HG02970 (cell line): ENCODE results near the gene CLN6.
"Not testable (repeated sequence)": the region's sequence is repeated elsewhere in the genome, so short reads cannot be mapped to it uniquely, and the experiment has no call there.

ENCODE experiments used
- ATAC-seq: cut with Tn5 transposase; IDR thresholded peaks from one replicate; pipeline ENCODE4 v1.9.1; 2021; ENCODE audit warnings: mild to moderate bottlenecking, moderate library complexity, moderate number of reproducible peaks; ENCODE audit not compliant: unreplicated experiment, low FRiP score

The CLN6 gene

GRCh38 chr15:68256675-68257450 lies 27.3 kb upstream of the CLN6 start:
- ATAC-seq = no peak

GRCh38 chr15:68252925-68253534 lies 23.5 kb upstream of the CLN6 start:
- no peak for ATAC-seq

- ATAC-seq = no peak
These were observed 19.7 kb upstream of the CLN6 start for GRCh38 chr15:68249058-68249713.

- no peak for ATAC-seq
These were observed 14.7 kb upstream of the CLN6 start for GRCh38 chr15:68244235-68244634.

- ATAC-seq = no peak
These were observed 11.8 kb upstream of the CLN6 start for GRCh38 chr15:68241088-68241935.

- ATAC-seq = no peak
These were observed 9.5 kb upstream of the CLN6 start for GRCh38 chr15:68239025-68239424.

- no peak for ATAC-seq
These were observed 5.5 kb upstream of the CLN6 start for GRCh38 chr15:68235022-68235421.

GRCh38 chr15:68234520-68234919 lies 5.0 kb upstream of the CLN6 start:
- not testable (repeated sequence) for ATAC-seq

GRCh38 chr15:68234060-68234459 lies 4.5 kb upstream of the CLN6 start:
- ATAC-seq = no peak

- ATAC-seq = no peak
These were observed 3.4 kb upstream of the CLN6 start for GRCh38 chr15:68232937-68233336.

GRCh38 chr15:68232449-68232848 lies 2.9 kb upstream of the CLN6 start:
- ATAC-seq = no peak

- no peak for ATAC-seq
These were observed 1.7 kb upstream of the CLN6 start for GRCh38 chr15:68231102-68231818.

GRCh38 chr15:68230157-68231100 lies 901 bp upstream of the CLN6 start:
- no peak for ATAC-seq

- no peak for ATAC-seq
These were observed 550 bp downstream of the CLN6 start for GRCh38 chr15:68228971-68229385.

- no peak for ATAC-seq
These were observed 1.2 kb downstream of the CLN6 start for GRCh38 chr15:68228143-68228970.

- no peak for ATAC-seq
These were observed 1.8 kb downstream of the CLN6 start for GRCh38 chr15:68227643-68228142.

- not testable (repeated sequence) for ATAC-seq
These were observed 4.1 kb downstream of the CLN6 start for GRCh38 chr15:68225442-68225841.
